Stimulated activated naive CD4-positive, alpha-beta T cell (primary cell): Measurements from ENCODE around the gene OR4X2.
"Not testable (repeated sequence)": the region's sequence is repeated elsewhere in the genome, so short reads cannot be mapped to it uniquely, and the experiment has no call there.

Experiments
- DNase-seq, 6 experiments: peaks; one replicate each; lab custom pipeline; 2025; lab: John Stamatoyannopoulos, UW

Gene OR4X2, protein sequence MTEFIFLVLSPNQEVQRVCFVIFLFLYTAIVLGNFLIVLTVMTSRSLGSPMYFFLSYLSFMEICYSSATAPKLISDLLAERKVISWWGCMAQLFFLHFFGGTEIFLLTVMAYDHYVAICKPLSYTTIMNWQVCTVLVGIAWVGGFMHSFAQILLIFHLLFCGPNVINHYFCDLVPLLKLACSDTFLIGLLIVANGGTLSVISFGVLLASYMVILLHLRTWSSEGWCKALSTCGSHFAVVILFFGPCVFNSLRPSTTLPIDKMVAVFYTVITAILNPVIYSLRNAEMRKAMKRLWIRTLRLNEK

DNA sequence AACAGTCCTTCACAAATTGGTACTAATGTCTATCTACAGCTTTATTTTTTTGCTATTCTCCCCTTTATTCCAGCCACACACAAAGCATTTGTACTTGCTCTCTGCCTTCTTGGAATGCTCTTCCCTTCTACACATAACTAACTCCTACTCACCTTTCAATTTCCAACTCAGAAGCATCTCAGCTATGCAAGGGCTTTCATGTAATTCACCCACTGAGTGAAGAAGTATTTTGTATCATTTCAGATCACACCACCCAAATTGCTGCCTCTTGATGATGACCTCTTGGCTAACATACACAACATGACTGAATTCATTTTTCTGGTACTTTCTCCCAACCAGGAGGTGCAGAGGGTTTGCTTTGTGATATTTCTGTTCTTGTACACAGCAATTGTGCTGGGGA, at the start of gene OR4X2:
OR4X2 (plus strand) TSS at position 301 of the 400 bp plus-strand sequence; CDS start at position 301, 0 bp downstream.
- no peak for DNase-seq

DNA sequence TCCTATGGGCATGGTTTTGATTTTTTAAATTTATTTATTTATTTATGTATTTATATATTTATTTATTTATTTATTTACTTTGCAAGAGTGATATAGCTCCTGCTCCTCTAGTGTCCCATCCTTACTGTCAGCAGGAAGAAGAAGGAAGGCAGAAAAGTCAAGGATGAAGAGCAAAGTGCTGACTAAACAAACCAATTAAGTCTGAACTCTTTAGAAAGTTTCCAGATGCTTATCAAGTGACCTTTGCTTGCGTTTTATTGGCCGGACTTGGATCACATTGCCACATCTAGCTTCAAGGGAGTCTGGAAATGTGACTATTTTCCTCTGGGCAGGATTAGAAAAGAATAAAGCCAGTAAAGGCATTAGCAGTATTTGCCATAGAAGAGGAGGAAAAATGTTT, 37.0 kb upstream of the OR4X2 start:
- DNase-seq: no peak

DNA sequence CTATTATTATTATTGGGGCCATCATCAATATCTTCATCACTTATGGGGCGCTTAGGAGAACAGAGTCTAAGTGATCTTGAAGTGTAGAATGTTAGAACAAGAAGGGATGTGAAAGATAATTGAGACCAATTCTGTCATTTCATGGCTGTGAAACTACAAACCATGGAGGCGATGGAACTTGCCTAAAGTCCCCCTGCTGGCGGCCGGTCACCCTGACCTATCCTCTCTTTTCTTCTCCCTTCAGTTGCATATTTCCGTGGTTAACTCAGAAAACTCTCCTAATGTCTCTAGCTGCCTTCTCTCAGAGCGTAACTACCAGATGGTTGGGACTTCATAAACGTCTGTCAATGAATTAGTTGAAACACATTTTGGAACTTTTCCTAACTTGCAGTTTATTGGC, 34.9 kb upstream of the OR4X2 start:
- no peak for DNase-seq

DNA sequence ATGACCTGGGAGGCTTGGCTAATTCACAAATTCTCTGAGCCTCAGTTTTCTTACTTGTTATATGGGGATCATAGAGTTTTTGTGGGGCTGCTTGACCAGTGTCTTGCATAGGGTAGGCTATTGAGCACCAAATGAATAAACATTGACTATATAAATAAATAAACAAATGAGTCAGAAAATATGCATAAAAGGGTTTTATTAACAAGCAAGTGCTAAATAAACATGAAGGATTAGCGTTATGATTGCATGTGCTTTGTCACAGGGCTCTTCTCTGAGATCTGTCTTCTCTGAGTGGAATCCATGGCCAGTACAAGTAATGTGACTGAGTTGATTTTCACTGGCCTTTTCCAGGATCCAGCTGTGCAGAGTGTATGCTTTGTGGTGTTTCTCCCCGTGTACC, 28.4 kb upstream of the OR4X2 start, which contains the start of gene OR4B1:
OR4B1 (plus strand) TSS at position 301 of the 400 bp plus-strand sequence; CDS start at position 301, 0 bp downstream.
- no peak for DNase-seq

DNA sequence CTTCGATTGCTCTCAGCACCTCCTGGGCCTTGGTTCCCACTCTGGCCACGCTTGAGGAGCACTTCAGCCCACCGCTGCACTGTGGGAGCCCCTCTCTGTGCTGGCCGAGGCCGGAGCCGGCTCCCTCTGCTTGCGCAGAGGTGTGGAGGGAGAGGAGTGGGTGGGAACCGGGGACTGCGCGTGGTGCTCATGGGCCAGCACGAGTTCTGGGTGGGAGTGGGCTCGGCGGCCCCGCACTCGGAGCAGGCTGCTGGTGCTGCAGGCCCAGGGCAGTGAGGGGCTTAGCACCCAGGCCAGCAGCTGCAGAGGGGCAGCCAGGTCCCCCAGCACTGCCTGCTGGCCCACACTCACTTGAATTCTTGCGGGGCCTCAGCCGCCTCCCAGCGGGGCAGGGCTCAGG, 16.1 kb upstream of the OR4X2 start:
- no peak for DNase-seq

DNA sequence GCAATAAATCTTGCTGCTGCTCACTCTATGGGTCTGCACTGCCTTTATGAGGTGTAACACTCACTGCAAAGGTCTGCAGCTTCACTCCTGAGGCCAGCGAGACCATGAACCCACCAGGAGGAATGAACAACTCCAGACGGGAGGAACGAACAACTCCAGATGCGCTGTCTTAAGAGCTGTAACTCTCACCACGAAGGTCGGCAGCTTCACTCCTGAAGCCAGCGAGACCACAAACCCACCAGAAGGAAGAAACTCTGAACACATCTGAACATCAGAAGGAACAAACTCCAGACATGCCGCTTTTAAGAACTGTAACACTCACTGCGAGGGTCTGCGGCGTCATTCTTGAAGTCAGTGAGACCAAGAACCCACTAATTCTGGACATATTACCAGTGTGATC, 14.8 kb upstream of the OR4X2 start:
- DNase-seq: not testable (repeated sequence)

DNA sequence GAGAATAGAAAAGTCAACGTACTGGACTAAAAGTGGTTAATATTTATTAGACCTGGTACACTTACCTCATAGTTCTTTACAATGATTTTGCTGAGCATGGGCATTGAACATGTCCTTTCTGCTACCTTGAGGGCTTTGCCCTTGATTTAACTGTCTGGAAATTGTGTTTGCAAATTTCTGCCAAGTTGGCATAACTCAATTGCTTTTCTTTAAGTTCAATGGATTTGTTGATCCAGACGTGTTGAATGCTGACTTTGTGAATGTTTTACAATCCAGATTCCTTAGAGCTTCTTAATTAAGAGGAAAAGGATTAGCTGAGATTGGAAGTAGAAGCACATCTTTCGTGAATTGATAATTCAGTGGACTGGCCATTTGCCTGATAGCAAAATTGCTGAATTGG, 7.2 kb upstream of the OR4X2 start:
- no peak for DNase-seq

DNA sequence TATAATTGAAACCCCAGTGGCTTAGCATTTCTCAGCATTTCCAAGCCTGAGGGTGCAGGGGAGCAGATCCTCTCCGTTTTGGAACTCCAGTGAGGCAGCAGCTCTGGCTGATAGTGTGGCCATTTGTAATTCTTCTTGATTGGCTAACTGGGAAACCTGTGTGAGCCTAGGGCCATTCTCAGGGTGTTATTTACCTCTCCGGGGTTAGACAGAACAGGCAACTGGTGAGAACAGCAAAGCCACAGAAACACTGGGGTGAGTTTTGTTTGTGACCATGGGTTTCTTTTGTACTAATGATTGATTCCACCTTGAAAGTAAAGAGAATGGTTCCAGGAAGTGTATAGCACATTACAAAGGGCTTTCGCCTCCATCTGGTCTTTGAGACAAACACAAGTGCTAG, 2.4 kb upstream of the OR4X2 start:
- no peak for DNase-seq

DNA sequence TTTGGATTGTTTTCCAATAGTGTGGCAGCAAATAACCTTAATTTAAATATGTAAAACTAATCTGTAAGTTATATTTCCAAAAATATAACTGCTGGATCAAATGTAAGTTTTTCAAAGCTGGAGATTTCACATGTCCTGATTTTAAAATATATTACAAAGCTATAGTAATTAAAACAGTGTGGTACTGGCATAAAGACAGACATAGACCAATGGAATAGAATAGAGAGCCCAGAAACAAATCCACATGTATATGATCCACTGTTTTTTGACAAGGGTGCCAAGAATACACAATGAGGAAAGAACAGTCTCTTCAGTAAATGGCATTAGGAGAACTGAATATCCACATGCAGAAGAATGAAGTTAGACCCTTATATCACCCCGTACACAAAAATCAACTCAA, 4.0 kb downstream of the OR4X2 start:
- no peak for DNase-seq

DNA sequence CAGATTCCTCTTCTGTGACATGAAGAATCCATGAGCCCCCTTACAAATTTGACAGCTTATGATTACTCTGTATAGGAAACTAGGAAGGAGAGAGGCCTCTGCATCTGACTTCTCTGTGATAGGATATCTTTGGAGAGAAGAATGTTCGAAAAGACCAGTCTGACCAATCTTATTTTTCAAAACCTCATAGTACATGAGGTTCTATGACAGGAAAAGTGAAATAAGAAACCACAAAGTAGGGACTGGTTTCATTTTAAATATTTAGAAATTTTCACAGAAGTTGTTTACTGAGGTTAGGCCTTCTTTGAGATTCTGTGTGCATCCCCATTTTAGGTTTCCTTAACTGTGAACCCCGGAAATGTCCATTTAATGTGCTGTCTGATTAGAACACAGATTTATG, 16.7 kb downstream of the OR4X2 start:
- no peak for DNase-seq

DNA sequence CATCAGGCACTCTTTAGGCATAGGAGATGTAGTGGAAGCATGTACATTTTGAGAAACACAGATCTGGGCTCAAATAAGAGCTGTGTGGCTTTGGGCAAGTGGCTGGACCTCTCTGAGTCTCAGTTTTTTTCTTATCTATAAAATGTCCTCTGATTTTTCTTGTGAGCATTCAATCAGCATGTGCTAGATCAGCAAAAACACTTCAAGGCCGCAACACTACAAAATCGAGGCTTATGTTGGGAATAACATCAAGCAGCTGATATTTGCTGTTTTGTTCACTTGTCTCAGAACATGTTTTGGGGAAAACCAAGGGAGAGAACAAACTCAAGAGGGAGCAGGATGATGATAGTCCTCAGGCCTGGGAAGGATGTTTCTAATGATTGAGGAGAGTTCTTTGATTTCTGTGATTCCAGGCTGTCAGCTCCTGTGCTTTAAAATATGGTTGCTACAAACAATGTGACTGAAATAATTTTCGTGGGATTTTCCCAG, 18.6 kb downstream of the OR4X2 start, which contains the start of gene OR4X1:
OR4X1 (plus strand) TSS at position 439 of the 489 bp plus-strand sequence; CDS start at position 439, 0 bp downstream.
- no peak for DNase-seq

DNA sequence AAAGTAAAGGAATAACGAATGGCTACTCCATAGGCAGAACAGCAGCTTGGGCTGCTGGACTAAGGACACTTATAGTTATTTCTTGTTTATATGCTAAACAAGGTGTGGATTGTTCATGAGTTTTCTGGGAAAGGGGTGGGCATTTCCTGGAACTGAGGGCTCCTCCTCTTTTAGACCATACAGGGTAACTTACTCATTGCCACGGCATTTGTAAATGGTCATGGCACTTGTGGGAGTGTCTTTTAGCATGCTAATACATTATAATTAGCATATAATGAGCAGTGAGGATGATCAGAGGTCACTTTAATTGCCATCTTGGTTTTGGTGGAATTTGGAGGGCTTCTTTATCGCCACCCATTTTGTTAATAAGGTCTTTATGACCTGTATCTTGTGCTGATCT, 25.7 kb downstream of the OR4X2 start:
- no peak for DNase-seq

DNA sequence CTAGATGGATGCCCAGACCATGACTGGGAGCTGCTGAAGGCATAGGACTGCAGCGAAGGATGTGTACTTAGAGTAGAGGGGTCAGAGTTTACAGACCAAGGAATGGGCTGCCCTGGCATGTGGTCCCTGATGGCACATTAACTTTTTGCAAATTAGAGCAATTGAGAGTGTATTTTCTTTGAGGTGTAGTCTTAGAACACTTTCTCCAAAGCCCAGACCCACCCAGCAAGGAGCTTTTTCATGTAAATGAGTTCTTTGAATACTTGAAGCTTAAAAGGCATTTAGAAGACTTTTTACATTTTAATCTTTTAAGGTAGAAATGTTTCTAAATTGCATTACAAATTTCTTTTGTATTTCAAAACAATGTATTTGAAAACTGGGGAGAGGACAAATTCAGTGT, 27.7 kb downstream of the OR4X2 start:
- DNase-seq: no peak
